H1 (cell line): ENCODE data around the gene HOXA11. TPM values are rescaled to one million over a fixed set of nuclear protein-coding genes. Genes with fewer than 3 reads are reported as not detected.

Experiments
- CTCF ChIA-PET: fragments of 300-600 bp; sonication (Branson Sonifier 250); formaldehyde crosslinking; loops from one replicate; lab custom pipeline; 2021; ENCODE audit not compliant: partially characterized antibody; lab: Charles Lee
- POLR2A ChIA-PET: fragments of 300-600 bp; sonication (Branson Sonifier 250); formaldehyde crosslinking; loops from one replicate; lab custom pipeline; 2021; ENCODE audit warnings: inconsistent platforms; ENCODE audit not compliant: partially characterized antibody; lab: Charles Lee
- DNase-seq, 2 experiments: peaks; one replicate each; pipeline versions ENCODE4 v3.0.0 to v3.0.0-alpha.2; 2010 to 2022; ENCODE audit warnings: low spot score in 2 of 2, low read depth in 1 of 2, mixed read lengths in 1 of 2
- FAIRE-seq: peaks from 2 replicates; lab custom pipeline; 2011; peaks lifted over from hg19 to GRCh38; lab: Jason Lieb, UNC
- H2AFZ ChIP-seq: 2 replicates; pipeline ENCODE4 v1.8.1; 2012; ENCODE audit warnings: low read length, inconsistent platforms
- H2AK5ac ChIP-seq: 2 replicates; pipeline ENCODE4 v1.6.1; 2013; ENCODE audit warnings: low read depth, low read length
- H2BK120ac ChIP-seq: replicated peaks from 2 replicates; pipeline ENCODE3; 2013; ENCODE audit warnings: low read depth, low read length, inconsistent platforms
- H2BK12ac ChIP-seq: 2 replicates; pipeline ENCODE4 v1.6.1; 2013; ENCODE audit warnings: low read depth, low read length
- H2BK15ac ChIP-seq: 2 replicates; pipeline ENCODE4 v1.6.1; 2013; ENCODE audit warnings: low read length
- H2BK20ac ChIP-seq: 2 replicates; pipeline ENCODE4 v1.6.1; 2013; ENCODE audit warnings: low read length
- H2BK5ac ChIP-seq: 2 replicates; pipeline ENCODE4 v1.6.1; 2013; ENCODE audit warnings: low read depth, low read length
- H3K14ac ChIP-seq: 2 replicates; pipeline ENCODE4 v1.6.1; 2013; ENCODE audit warnings: inconsistent platforms; ENCODE audit not compliant: insufficient read length
- H3K18ac ChIP-seq: 2 replicates; pipeline ENCODE4 v1.6.1; 2013; ENCODE audit warnings: low read length; ENCODE audit errors: extremely low read depth
- H3K23ac ChIP-seq: 2 replicates; pipeline ENCODE4 v1.6.1; 2013; ENCODE audit warnings: inconsistent platforms; ENCODE audit not compliant: insufficient read length
- H3K23me2 ChIP-seq: 2 replicates; pipeline ENCODE4 v1.6.1; 2013; ENCODE audit warnings: low read depth, low read length
- H3K27ac ChIP-seq: 2 replicates; pipeline ENCODE4 v1.6.1; 2011; ENCODE audit warnings: low read depth, low read length, inconsistent platforms
- H3K27me3 ChIP-seq, 4 experiments: replicated peaks in 1 of 4; 1 replicate in 1 of 4; 2 replicates in 3 of 4; pipeline versions ENCODE4 v1.6.1 to v1.8.1; 2011 to 2013; ENCODE audit warnings: low read length in 3 of 4, mild to moderate bottlenecking in 3 of 4, inconsistent platforms in 2 of 4, mixed read lengths in 2 of 4, moderate library complexity in 1 of 4; ENCODE audit not compliant: control insufficient read depth in 3 of 4, insufficient read depth in 3 of 4; ENCODE audit errors: extremely low read depth in 1 of 4
- H3K36me3 ChIP-seq, 4 experiments: 2 replicates each; pipeline versions ENCODE4 v1.6.1 to v1.8.1; 2011 to 2013; ENCODE audit warnings: mild to moderate bottlenecking in 4 of 4, low read length in 3 of 4, moderate library complexity in 2 of 4, control low read depth in 1 of 4, inconsistent platforms in 1 of 4; ENCODE audit not compliant: insufficient read depth in 4 of 4, control insufficient read depth in 2 of 4
- H3K4ac ChIP-seq: replicated peaks from 2 replicates; pipeline ENCODE3; 2013; ENCODE audit warnings: low read length, low read depth, mixed read lengths, inconsistent platforms; ENCODE audit not compliant: insufficient read length
- H3K4me1 ChIP-seq, 4 experiments: replicated peaks in 1 of 4; 1 replicate in 1 of 4; 2 replicates in 3 of 4; pipeline versions ENCODE4 v1.6.1 to v1.8.1; 2011 to 2013; ENCODE audit warnings: low read length in 3 of 4, inconsistent platforms in 2 of 4, mixed read lengths in 1 of 4; ENCODE audit not compliant: insufficient read depth in 4 of 4, control insufficient read depth in 3 of 4
- H3K4me2 ChIP-seq, 2 experiments: 2 replicates each; pipeline versions ENCODE4 v1.6.1 to v1.8.1; 2011 to 2013; ENCODE audit warnings: low read depth in 2 of 2, low read length in 2 of 2, control low read depth in 1 of 2, inconsistent platforms in 1 of 2, mild to moderate bottlenecking in 1 of 2; ENCODE audit not compliant: insufficient read depth in 1 of 2
- H3K4me3 ChIP-seq, 4 experiments: fragments of 200-600, 300-600 bp in 1 of 4; sonication (generic), shearing (Covaris generic), sonication (Bioruptor Twin) in 1 of 4; 2 replicates each; pipeline versions ENCODE4 v1.5.1 to v1.8.1; 2011 to 2016; ENCODE audit warnings: low read length in 4 of 4, low read depth in 3 of 4, control low read depth in 2 of 4, inconsistent platforms in 2 of 4, mild to moderate bottlenecking in 2 of 4, mixed read lengths in 1 of 4, moderate library complexity in 1 of 4; ENCODE audit not compliant: insufficient read depth in 2 of 4; ENCODE audit errors: extremely low read depth in 1 of 4
- H3K56ac ChIP-seq: replicated peaks from 2 replicates; pipeline ENCODE3; 2013; ENCODE audit warnings: low read depth, mild to moderate bottlenecking, mixed read lengths, low read length, inconsistent platforms; ENCODE audit not compliant: insufficient read length
- H3K79me1 ChIP-seq: 2 replicates; pipeline ENCODE4 v1.6.1; 2013; ENCODE audit warnings: low read depth, low read length, control low read depth
- H3K79me2 ChIP-seq, 2 experiments: 2 replicates each; pipeline versions ENCODE4 v1.6.1 to v1.8.1; 2012 to 2013; ENCODE audit warnings: low read length in 2 of 2, mild to moderate bottlenecking in 2 of 2, inconsistent platforms in 1 of 2; ENCODE audit not compliant: insufficient read depth in 2 of 2, control insufficient read depth in 1 of 2
- H3K9ac ChIP-seq, 4 experiments: replicated peaks in 1 of 4; 1 replicate in 1 of 4; 2 replicates in 3 of 4; pipeline versions ENCODE4 v1.6.1 to v1.8.1; 2011 to 2013; ENCODE audit warnings: low read depth in 3 of 4, low read length in 3 of 4, control low read depth in 2 of 4, mild to moderate bottlenecking in 2 of 4, moderate library complexity in 2 of 4, inconsistent platforms in 1 of 4; ENCODE audit errors: extremely low read depth in 1 of 4
- H3K9me3 ChIP-seq, 2 experiments: 2 replicates each; pipeline versions ENCODE4 v1.6.1 to v1.8.1; 2012 to 2013; ENCODE audit warnings: mild to moderate bottlenecking in 2 of 2, moderate library complexity in 2 of 2, control low read depth in 1 of 2, inconsistent platforms in 1 of 2, low read depth in 1 of 2, low read length in 1 of 2, mixed read lengths in 1 of 2; ENCODE audit not compliant: insufficient read depth in 2 of 2
- H4K20me1 ChIP-seq, 2 experiments: replicated peaks in 1 of 2; 2 replicates each; pipeline versions ENCODE3 to v1.8.1; 2011 to 2013; ENCODE audit warnings: inconsistent platforms in 2 of 2, low read length in 2 of 2, mild to moderate bottlenecking in 1 of 2; ENCODE audit not compliant: insufficient read depth in 2 of 2, control insufficient read depth in 1 of 2
- H4K5ac ChIP-seq: 2 replicates; pipeline ENCODE4 v1.6.1; 2013; ENCODE audit warnings: low read length, low read depth, mixed read lengths, inconsistent platforms; ENCODE audit not compliant: insufficient read length
- H4K8ac ChIP-seq: 2 replicates; pipeline ENCODE4 v1.8.0; 2013; ENCODE audit warnings: mild to moderate bottlenecking, moderate library complexity, low read length, inconsistent platforms; ENCODE audit not compliant: insufficient read depth; ENCODE audit errors: extremely low read depth
- H4K91ac ChIP-seq: replicated peaks from 2 replicates; pipeline ENCODE3; 2013; ENCODE audit warnings: low read length, mixed read lengths, inconsistent platforms; ENCODE audit not compliant: insufficient read length
- EZH2 ChIP-seq: fragments of 200-600 bp; sonication (generic); IDR thresholded peaks from 2 replicates; pipeline ENCODE4 v1.7.1; 2012; ENCODE audit warnings: low read depth, mild to moderate bottlenecking, moderate library complexity, low read length, inconsistent platforms; ENCODE audit not compliant: severe bottlenecking
- GABPA ChIP-seq: IDR thresholded peaks from 2 replicates; pipeline ENCODE4 v1.6.1; 2011; ENCODE audit warnings: mild to moderate bottlenecking, low read length, moderate library complexity, borderline replicate concordance; ENCODE audit not compliant: insufficient read depth
- KDM4A ChIP-seq: IDR thresholded peaks from one replicate; pipeline ENCODE4 v1.7.1; 2012; ENCODE audit warnings: low read depth, mild to moderate bottlenecking, moderate library complexity, low read length, inconsistent platforms; ENCODE audit not compliant: severe bottlenecking
- RNF2 ChIP-seq: fragments of 200-900, 300-1000 bp; sonication (generic); IDR thresholded peaks from 2 replicates; pipeline ENCODE4 v1.7.1; 2016; ENCODE audit warnings: borderline replicate concordance, low read depth, mild to moderate bottlenecking, antibody characterized with exemption, low read length; ENCODE audit not compliant: poor library complexity, severe bottlenecking; ENCODE audit errors: missing control alignments
- SUZ12 ChIP-seq: fragments of 200-600 bp; sonication (generic); IDR thresholded peaks from 2 replicates; pipeline ENCODE4 v1.6.1; 2012; ENCODE audit warnings: mild to moderate bottlenecking, inconsistent platforms, low read length, moderate library complexity, mixed read lengths
- ZNF274 ChIP-seq: IDR thresholded peaks from 2 replicates; pipeline ENCODE4 v1.7.0; 2012; ENCODE audit warnings: low read length, borderline replicate concordance; ENCODE audit errors: extremely low read depth
- WGBS, 2 experiments: shearing (Covaris generic) in 1 of 2; methylation state at CpG; one replicate each; pipeline versions ENCODE4 v1.1.6 to v1.1.7; 2013 to 2015; ENCODE audit warnings: low lambda C conversion rate in 2 of 2, mixed read lengths in 2 of 2, inconsistent platforms in 1 of 2, low coverage in 1 of 2, missing lambda C conversion rate in 1 of 2; ENCODE audit not compliant: insufficient replicate concordance in 2 of 2, insufficient coverage in 1 of 2, insufficient read length in 1 of 2; ENCODE audit errors: extremely low coverage in 1 of 2, missing lambda C conversion rate in 1 of 2; 5-methylcytosine and 5-hydroxymethylcytosine counted together
- polyA plus RNA-seq, 7 experiments: library from polyadenylated mRNA; depleted of rRNA in 3 of 7; stranded (reverse) in 5 of 7; unstranded in 2 of 7; fragments of >200 nt in 5 of 7; fragments of 200-250 nt in 2 of 7; gene quantifications; 1 replicate in 5 of 7; 2 replicates in 1 of 7; 4 replicates in 1 of 7; pipeline versions ENCODE4 v1.2.1 to v1.2.3, GENCODE V29; 2011 to 2013; ENCODE audit warnings: missing spikeins in 2 of 7, mixed read lengths in 2 of 7
- total RNA-seq: library from RNA; stranded (reverse); fragmentation: NEBNext Ultra II Directional; extraction: Animal tissue kit (Norgen Biotek cat#: 25700); gene quantifications from 2 replicates; pipeline ENCODE4 v1.2.1, GENCODE V29; 2021

HOXA11 gene
- total and polyA plus RNA-seq, 2 of the 8 experiments (the other 6 are each of a cell fraction or from before 2014, with no cell fraction given) = not detected

GRCh38 chr7:27198871-27199801, 14.1 kb upstream of the HOXA11 start:
- H3K23me2 ChIP-seq = no peaks in the 10 kb centered on the region; the same call in 1 of the 2 replicates
- 5% methylated on average over 54 of the region's 93 CpGs; no CpG with 5 or more reads in 1 of the 2 experiments for WGBS, 2 experiments
- H4K20me1 ChIP-seq = peaks cover 33 to 43% of the 10 kb centered on the region in 2 experiments
- no peak overlapping the region for H2BK12ac ChIP-seq
- TF ChIP-seq GABPA (0 out of 2 replicates have a peak, but pooled peaks have one; percentile 27), SUZ12 (peak; percentile 97), EZH2 (peak; percentile 98), KDM4A (peak; percentile 42), ZNF274 (no peak), RNF2 (peak; percentile 96)
- H2AFZ ChIP-seq = no peak overlapping the region; the same call in 1 of the 2 replicates
- no peak overlapping the region for H2BK15ac ChIP-seq
- H3K56ac ChIP-seq = no peak overlapping the region
- H4K91ac ChIP-seq = no peak overlapping the region
- H3K4ac ChIP-seq = no peak overlapping the region
- H3K9ac ChIP-seq = no peak overlapping the region
- peaks cover 0 to 16% (median 0%) of the 10 kb centered on the region in 4 experiments; a peak in 1 of 8 replicates for H3K36me3 ChIP-seq
- DNase-seq (peak in 1 of 2 experiments; percentile 77), FAIRE-seq (no peak)
- H3K4me3 ChIP-seq = peak overlapping the region in 2 of 4 experiments; percentile 5 to 40; a peak in 2 of 8 replicates
- no peak overlapping the region for H4K5ac ChIP-seq
- H3K9me3 ChIP-seq = no peaks in the 10 kb centered on the region; a peak in 1 of 4 replicates
- ChIA-PET POLR2A (interaction anchor here (1.0 to 1.5 kb wide), 2 partner anchors 10 to 12 kb away, joined by 3 to 5 read pairs; no protein-coding TSS in a partner anchor), CTCF (interaction anchor here (0.7 to 3.9 kb wide), 13 partner anchors 9 to 881 kb away, joined by 3 to 23 read pairs (median 4); no protein-coding TSS in a partner anchor)
- no peak overlapping the region for H2BK20ac ChIP-seq
- peak overlapping the region; percentile 78 for H4K8ac ChIP-seq
- no peak overlapping the region for H3K27ac ChIP-seq
- no peak overlapping the region for H2BK120ac ChIP-seq
- no peaks in the 10 kb centered on the region; the same call in 1 of the 2 replicates for H3K79me1 ChIP-seq
- peaks cover 0 to 8% (median 2%) of the 10 kb centered on the region in 4 experiments; a peak in 5 of 7 replicates for H3K4me1 ChIP-seq
- no peak overlapping the region for H2BK5ac ChIP-seq
- H3K23ac ChIP-seq = no peak overlapping the region
- peak overlapping the region; percentile 33 to 48; a peak in 3 of 4 replicates for H3K4me2 ChIP-seq
- H3K79me2 ChIP-seq = no peaks in the 10 kb centered on the region
- H2AK5ac ChIP-seq = no peak overlapping the region
- H3K18ac ChIP-seq = no peak overlapping the region
- peaks cover 83 to 100% (median 95%) of the 10 kb centered on the region in 4 experiments for H3K27me3 ChIP-seq
- H3K14ac ChIP-seq = no peak overlapping the region
